ENCODE data around the gene SPOUT1.

Gene SPOUT1

GRCh38 chr9:128836509-128837145, 7.0 kb upstream of the SPOUT1 start:
- DNase-seq = no peak

- no peak for DNase-seq
Measured at GRCh38 chr9:128835246-128836210, 5.9 kb upstream of the SPOUT1 start.

DNA sequence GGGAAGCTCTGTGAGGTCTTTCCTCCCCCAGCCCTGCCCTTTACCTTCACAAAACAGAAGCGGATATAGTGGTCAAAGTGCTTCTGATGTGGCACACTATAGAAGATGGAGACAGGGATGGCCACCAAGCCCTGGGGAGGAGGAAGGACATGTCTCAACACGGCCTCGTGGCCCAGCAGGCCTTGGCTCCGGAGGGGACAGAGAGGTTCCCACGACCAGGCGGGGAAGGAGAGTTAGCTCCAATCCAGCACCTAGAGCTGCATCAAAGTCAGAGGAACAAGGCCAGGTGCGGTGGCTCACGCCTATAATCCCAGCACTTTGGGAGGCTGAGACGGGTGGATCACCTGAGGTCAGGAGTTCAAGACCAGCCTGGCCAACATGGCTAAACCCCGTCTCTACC, 4.1 kb upstream of the SPOUT1 start:
- no peak for DNase-seq

- DNase-seq = no peak
Measured at GRCh38 chr9:128828719-128829452, 708 bp downstream of the SPOUT1 start.

GRCh38 chr9:128828267-128828666, 1.3 kb downstream of the SPOUT1 start:
- DNase-seq = no peak

GRCh38 chr9:128825923-128826700, 3.5 kb downstream of the SPOUT1 start:
- DNase-seq = no peak

DNA sequence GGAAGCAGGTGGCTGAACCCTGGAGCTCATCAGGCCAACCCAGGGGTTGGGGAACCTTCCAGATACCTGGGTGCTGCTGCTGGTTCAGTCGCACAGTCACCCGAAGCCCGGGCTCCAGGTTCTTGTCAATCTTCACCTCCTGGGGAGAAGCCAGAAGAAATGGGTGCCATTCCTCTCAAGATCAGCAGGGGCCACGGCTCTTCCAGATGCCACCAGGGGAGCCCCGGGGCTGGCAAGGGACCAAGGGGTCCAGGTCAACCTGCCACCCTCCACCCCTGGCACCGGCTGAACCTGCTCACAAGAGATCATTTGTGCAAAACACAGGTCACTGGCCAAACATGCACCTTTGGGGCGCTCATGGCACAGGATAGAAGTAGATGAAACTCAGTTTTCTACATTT, 4.7 kb downstream of the SPOUT1 start:
- no peak for DNase-seq

DNA sequence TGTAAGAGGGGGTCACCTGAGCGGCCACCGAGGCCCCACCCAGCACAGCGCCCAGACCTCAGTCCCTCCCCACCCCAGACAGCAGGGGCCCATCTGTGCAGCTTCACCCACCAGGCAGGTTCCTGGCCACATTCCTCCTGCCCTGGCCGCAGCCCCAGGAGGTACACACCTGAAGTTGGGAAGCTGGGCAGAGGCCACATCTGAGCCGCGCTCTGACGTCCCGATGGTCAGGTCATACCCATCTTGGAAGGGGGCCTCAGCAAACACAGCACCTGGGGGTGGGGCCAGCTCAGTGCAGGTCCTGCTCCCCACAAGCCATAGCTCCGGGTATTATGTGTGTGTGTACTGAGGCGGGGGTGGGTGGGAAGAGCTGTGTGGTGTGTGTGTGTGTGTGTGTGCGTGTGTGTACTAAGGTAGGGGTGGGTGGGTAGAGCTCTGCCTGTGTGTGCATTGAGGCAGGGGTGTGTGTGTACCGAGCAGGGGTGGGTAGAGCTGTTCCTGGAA, 5.6 kb downstream of the SPOUT1 start:
- DNase-seq = no peak

- no peak for DNase-seq
Measured at GRCh38 chr9:128823362-128823902, 6.2 kb downstream of the SPOUT1 start.

DNA sequence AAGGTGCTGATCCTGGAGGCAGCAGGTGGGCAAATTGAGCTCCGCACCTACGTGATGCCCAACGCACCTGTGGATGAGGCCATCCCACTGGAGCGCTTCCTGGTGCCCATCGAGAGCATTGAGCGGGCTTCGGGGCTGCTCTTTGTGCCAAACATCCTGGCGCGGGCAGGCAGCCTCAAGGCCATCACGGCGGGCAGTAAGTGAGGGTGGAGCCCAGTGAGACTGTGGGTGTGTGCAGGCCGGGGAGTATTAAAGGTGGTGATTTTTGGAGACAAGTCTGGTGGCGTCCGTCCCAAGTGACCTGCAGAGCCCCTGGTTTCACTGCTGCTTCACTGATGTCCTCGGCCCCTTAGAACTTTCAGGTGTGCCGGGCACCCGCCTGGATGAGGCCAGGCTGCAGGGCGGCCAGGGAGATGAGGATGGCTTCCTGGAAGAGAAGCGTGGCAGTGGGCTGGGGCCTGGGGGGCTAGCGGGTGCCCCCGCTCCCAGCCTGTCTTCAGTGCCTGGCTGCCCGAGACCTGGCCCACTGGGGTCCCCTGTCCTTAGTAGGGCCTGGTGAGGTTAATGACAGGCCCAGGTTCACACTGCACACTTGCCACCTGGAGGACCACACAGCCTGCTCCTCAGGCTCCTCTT, 7.1 kb downstream of the SPOUT1 start:
- no peak for DNase-seq

DNA sequence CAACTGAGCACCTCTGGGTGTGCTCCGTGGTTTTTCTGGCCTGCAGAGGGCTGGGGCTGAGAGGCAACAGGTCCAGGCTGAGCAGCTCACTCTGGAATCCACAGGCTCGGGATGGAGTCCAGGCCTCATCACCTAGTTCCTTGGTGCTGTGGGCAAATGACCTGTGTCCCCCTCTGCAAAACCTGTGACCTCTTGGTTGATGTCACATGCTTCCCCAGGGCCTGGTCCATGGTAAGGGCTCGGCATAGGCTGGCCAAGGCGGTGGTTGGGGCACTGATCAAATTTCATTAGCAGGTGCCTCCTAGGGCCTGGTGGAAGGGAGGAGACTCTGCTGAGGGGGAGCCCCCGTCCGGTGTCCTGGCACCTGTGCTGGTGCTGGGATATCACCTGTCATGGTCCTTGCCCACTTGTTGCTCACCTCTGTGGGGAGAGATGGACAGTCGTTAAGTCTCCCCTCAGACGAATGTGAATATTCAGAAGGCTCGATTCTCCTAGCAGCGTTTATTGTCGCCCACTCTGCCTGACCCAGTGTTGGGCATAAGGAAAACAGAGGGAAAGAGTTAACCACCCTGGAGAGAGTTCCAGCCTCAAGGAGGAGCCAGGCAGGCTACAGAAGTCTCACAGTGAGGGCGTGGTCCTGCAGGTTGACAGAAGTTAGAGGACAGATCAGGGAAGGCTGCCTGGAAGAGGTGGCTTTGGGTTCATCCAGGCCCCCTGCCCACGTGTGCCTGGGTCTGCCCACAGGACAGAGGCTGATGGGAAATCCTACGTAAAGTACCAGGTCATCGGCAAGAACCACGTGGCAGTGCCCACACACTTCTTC, 7.8 kb downstream of the SPOUT1 start:
- DNase-seq = no peak

GRCh38 chr9:128820665-128821583, 8.7 kb downstream of the SPOUT1 start:
- no peak for DNase-seq

DNA sequence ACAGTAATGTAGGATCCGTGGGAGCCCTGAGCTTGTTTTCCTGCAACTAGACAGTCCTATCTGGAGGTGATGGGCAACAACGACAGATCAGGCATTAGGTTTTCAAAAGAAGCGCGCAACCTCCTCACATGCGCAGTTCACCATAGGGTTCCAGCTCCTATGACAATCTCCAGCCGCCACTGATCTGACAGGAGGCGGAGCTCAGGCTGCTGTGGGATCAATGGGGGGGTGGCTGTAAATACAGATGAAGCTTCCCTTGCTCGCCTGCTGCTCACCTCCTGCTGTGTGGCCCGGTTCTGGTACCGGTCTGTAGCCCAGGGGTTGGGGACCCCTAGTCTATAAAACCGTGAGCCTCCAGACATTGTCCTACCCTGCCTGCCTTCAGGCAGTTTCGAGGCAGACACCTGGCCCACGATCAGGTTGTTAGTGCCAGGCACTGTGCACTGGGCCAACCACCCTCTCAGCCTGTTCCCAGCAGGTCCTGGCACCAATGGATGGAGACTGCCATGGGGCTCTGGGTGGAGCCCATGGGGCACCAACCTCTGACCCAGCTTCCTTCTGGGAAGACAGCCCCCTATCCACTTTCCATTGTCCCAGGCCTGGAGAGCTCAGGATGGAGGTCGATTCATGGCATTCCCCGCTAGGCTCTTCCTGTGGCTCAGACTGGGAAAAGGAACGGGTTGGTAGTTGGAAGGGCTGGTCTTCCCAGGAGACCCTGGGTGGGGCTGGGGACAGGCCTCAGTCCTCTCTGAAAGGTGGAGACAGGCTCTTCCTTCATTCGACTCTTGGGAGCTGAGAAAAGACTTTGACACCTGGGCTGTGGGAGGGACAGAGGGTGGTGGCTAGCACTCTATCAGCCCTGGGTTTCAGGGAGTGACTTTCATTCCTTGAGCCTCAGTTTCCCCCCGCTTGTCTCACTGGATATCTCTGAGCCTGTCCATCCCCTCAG, 9.6 kb downstream of the SPOUT1 start:
- no peak for DNase-seq

- peak; percentile 52 for DNase-seq
Measured at GRCh38 chr9:128818839-128819715, 10.5 kb downstream of the SPOUT1 start.

DNA sequence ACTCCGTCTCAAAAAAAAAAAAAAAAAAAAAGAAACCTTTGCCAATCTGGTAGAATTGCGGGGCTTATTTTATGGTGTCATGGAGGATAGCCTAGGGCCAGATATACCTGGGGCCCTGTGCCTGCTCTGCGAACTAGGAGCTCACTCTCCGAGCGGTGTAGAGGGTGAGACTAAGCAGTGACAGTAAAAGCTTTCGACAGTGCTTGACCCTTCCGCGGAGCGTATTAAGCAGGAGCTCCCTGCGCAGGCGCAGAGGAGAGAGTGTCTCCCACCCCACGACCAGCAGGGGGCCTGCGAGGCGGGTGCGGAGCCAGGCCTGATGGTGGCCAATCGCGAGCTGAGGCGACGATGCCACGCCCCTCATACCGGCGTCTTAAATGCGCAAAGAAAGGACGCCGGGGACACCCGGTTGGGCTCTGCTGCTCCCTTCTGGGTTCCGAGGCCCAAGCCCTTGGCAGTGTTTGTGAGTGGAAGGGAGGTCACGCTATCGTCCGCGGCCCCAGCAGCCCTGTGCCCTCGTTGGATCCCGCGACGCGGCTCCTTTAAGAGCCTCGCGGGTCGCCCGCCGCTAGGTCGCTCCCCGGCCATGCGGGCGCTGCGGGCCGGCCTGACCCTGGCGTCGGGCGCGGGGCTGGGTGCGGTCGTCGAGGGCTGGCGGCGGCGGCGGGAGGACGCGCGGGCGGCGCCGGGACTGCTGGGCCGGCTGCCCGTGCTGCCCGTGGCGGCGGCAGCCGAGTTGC, 11.3 kb downstream of the SPOUT1 start, which contains the start of gene ENDOG:
ENDOG (plus strand) TSS at position 402 of the 740 bp plus-strand sequence; CDS start at position 587, 185 bp downstream.
- DNase-seq = peak; percentile 97

GRCh38 chr9:128810873-128811272, 18.7 kb downstream of the SPOUT1 start:
- no peak for DNase-seq

Measured in stimulated activated CD4-positive, alpha-beta T cell treated with anti-CD3 and anti-CD28 coated beads, Interleukin-4, amount 100 ng/mL, for 1 hour (primary cell).